K562 (cell line): ENCODE results near the gene GUK1. TPM values are rescaled to one million over a fixed set of nuclear protein-coding genes. Genes with fewer than 3 reads are reported as not detected.

Experiments used
- ATAC-seq: fragments of 200-7000 bp; cut with Tn5 transposase; 3 replicates; pipeline ENCODE4 v1.9.1; 2020; ENCODE audit warnings: moderate library complexity
- BruUV-seq: library from RNA; stranded (reverse); fragments of 400-500 nt; replicated peaks from 2 replicates; lab custom pipeline; 2021; lab: Mats Ljungman, UMichigan
- CTCF ChIA-PET: fragments of 300-600 bp; formaldehyde crosslinking; extraction: SDS; loops from one replicate; lab custom pipeline; 2021; ENCODE audit warnings: low intra/inter-chr PET ratio; lab: Yijun Ruan, JAX
- POLR2A ChIA-PET: fragments of 300-600, 350-650 bp; sonication (Branson Sonifier 250); formaldehyde crosslinking; extraction: SDS; loops from one replicate; lab custom pipeline; 2021; ENCODE audit warnings: antibody characterized with exemption, inconsistent platforms; lab: Yijun Ruan, JAX
- DNase-seq, 4 experiments: peaks; one replicate each; pipeline versions ENCODE4 v3.0.0 to v3.0.0-alpha.2; 2011 to 2018; ENCODE audit warnings: low spot score in 3 of 4, mixed read lengths in 3 of 4; ENCODE audit errors: extremely low read depth in 1 of 4
- FAIRE-seq: peaks from 2 replicates; lab custom pipeline; 2011; peaks lifted over from hg19 to GRCh38; lab: Jason Lieb, UNC
- H2AFZ ChIP-seq: 2 replicates; pipeline ENCODE4 v1.6.0; 2011; ENCODE audit warnings: low read depth, low read length, control low read depth, inconsistent platforms
- H3K27ac ChIP-seq: fragments of 200-600 bp; 3 replicates; pipeline ENCODE4 v1.8.0; 2011; ENCODE audit warnings: low read depth, mild to moderate bottlenecking, control low read depth, inconsistent platforms, low read length, moderate library complexity, mixed read lengths; ENCODE audit errors: extremely low read depth
- H3K27me3 ChIP-seq, 2 experiments: fragments of 300-600 bp in 1 of 2; 2 replicates in 1 of 2; 3 replicates in 1 of 2; pipeline versions ENCODE4 v1.6.0 to v1.8.0; 2011; ENCODE audit warnings: inconsistent platforms in 2 of 2, low read length in 2 of 2, mild to moderate bottlenecking in 1 of 2, mixed read lengths in 1 of 2, moderate library complexity in 1 of 2; ENCODE audit not compliant: control insufficient read depth in 2 of 2, insufficient read depth in 2 of 2
- H3K36me3 ChIP-seq: fragments of 300-600 bp; 3 replicates; pipeline ENCODE4 v1.8.0; 2011; ENCODE audit warnings: mild to moderate bottlenecking, low read length, inconsistent platforms; ENCODE audit not compliant: control insufficient read depth, insufficient read depth
- H3K4me1 ChIP-seq, 2 experiments: fragments of 200-600 bp in 1 of 2; replicated peaks in 1 of 2; 2 replicates in 1 of 2; 3 replicates in 1 of 2; pipeline versions ENCODE4 v1.5.1 to v1.8.0; 2011; ENCODE audit warnings: inconsistent platforms in 2 of 2, low read length in 2 of 2, mild to moderate bottlenecking in 1 of 2, mixed read lengths in 1 of 2, moderate library complexity in 1 of 2; ENCODE audit not compliant: control insufficient read depth in 2 of 2, insufficient read depth in 2 of 2
- H3K4me2 ChIP-seq: 2 replicates; pipeline ENCODE4 v1.6.1; 2011; ENCODE audit warnings: low read length, control low read depth, inconsistent platforms, mixed read lengths; ENCODE audit not compliant: insufficient read depth
- H3K4me3 ChIP-seq: fragments of 200-600 bp; sonication (generic), shearing (Covaris generic); 2 replicates; pipeline ENCODE4 v1.5.1; 2016; ENCODE audit warnings: control low read depth, inconsistent platforms
- H3K79me2 ChIP-seq: fragments of 200-600 bp; 3 replicates; pipeline ENCODE4 v1.8.0; 2011; ENCODE audit warnings: low read length, inconsistent platforms; ENCODE audit not compliant: control insufficient read depth, insufficient read depth
- H3K9ac ChIP-seq, 2 experiments: 2 replicates each; pipeline versions ENCODE4 v1.6.0 to v1.6.1; 2011; ENCODE audit warnings: low read depth in 2 of 2, low read length in 2 of 2, control low read depth in 1 of 2, inconsistent platforms in 1 of 2, mild to moderate bottlenecking in 1 of 2, mixed read lengths in 1 of 2; ENCODE audit not compliant: insufficient read depth in 1 of 2
- H3K9me1 ChIP-seq: one replicate; pipeline ENCODE4 v1.6.0; 2011; ENCODE audit warnings: inconsistent platforms, mild to moderate bottlenecking, low read length, moderate library complexity; ENCODE audit not compliant: control insufficient read depth, insufficient read depth
- H3K9me3 ChIP-seq: replicated peaks from 2 replicates; pipeline ENCODE4 v1.5.1; 2011; ENCODE audit warnings: low read depth, low read length, inconsistent platforms; ENCODE audit not compliant: control insufficient read depth, insufficient read depth
- H4K20me1 ChIP-seq: replicated peaks from 2 replicates; pipeline ENCODE4 v1.6.1; 2011; ENCODE audit warnings: low read length, inconsistent platforms, mixed read lengths; ENCODE audit not compliant: control insufficient read depth, insufficient read depth
- ATF3 ChIP-seq, 2 experiments: fragments of 450-650 bp in 1 of 2; sonication (generic) in 1 of 2; formaldehyde crosslinking in 1 of 2; IDR thresholded peaks in 1 of 2; conservative IDR thresholded peaks in 1 of 2; 2 replicates each; pipeline versions ENCODE4 v1.6.1 to v1.8.1; 2016 to 2023; ENCODE audit warnings: mild to moderate bottlenecking in 2 of 2, moderate library complexity in 2 of 2, inconsistent platforms in 1 of 2, missing genetic modification reagents in 1 of 2
- BHLHE40 ChIP-seq: IDR thresholded peaks from 2 replicates; pipeline ENCODE4 v1.6.1; 2011; ENCODE audit warnings: low read length, improper control_type of control experiment
- CBFB ChIP-seq: sonication (generic); formaldehyde crosslinking; IDR thresholded peaks from 2 replicates; pipeline ENCODE4 v1.4.0; 2020; ENCODE audit warnings: mild to moderate bottlenecking, missing genetic modification reagents
- CCNT2 ChIP-seq: IDR thresholded peaks from 2 replicates; pipeline ENCODE4 v1.6.1; 2011; ENCODE audit warnings: borderline replicate concordance, low read depth, mild to moderate bottlenecking, moderate library complexity, mixed read lengths, low read length; ENCODE audit not compliant: insufficient read length; ENCODE audit errors: extremely low read depth
- DLX4 ChIP-seq: fragments of 250-450 bp; sonication (Bioruptor Pico); IDR thresholded peaks from 2 replicates; pipeline ENCODE4 v1.6.1; 2021; ENCODE audit warnings: mild to moderate bottlenecking
- EWSR1 ChIP-seq: fragments of 450-650 bp; IDR thresholded peaks from 2 replicates; pipeline ENCODE4 v1.6.1; 2018; ENCODE audit warnings: borderline replicate concordance, mild to moderate bottlenecking, low read depth, moderate library complexity; ENCODE audit not compliant: partially characterized antibody
- FOSL1 ChIP-seq: fragments of 200-800 bp; sonication (Bioruptor generic); conservative IDR thresholded peaks from 2 replicates; pipeline ENCODE4 v1.6.1; 2016; ENCODE audit warnings: missing genetic modification characterization, missing compliant biosample characterization
- FOXA3 ChIP-seq, 2 experiments: fragments of 450-650 bp in 1 of 2; sonication (generic) in 1 of 2; formaldehyde crosslinking; IDR thresholded peaks in 1 of 2; conservative IDR thresholded peaks in 1 of 2; 2 replicates each; pipeline versions ENCODE4 v1.4.0 to v1.8.0; 2020 to 2022; ENCODE audit warnings: mild to moderate bottlenecking in 2 of 2, missing genetic modification reagents in 1 of 2
- KLF13 ChIP-seq: fragments of 450-650 bp; IDR thresholded peaks from 2 replicates; pipeline ENCODE4 v1.6.1; 2016; ENCODE audit warnings: missing genetic modification characterization, low read depth, mild to moderate bottlenecking, missing compliant biosample characterization, moderate library complexity, borderline replicate concordance
- PCBP1 ChIP-seq: fragments of 200-400 bp; formaldehyde crosslinking; IDR thresholded peaks from 2 replicates; pipeline ENCODE4 v1.6.1; 2018; ENCODE audit warnings: mild to moderate bottlenecking, low read depth, low read length; ENCODE audit not compliant: poor library complexity, severe bottlenecking
- SMC3 ChIP-seq: conservative IDR thresholded peaks from 2 replicates; pipeline ENCODE4 v1.6.1; 2011; ENCODE audit warnings: low read depth, low read length, improper control_type of control experiment; ENCODE audit not compliant: insufficient read depth
- TOE1 ChIP-seq, 2 experiments: fragments of 450-650 bp in 1 of 2; sonication (generic) in 1 of 2; formaldehyde crosslinking in 1 of 2; IDR thresholded peaks; 2 replicates each; pipeline versions ENCODE4 v1.7.1 to v1.8.0; 2016 to 2022; ENCODE audit warnings: borderline replicate concordance in 2 of 2, mild to moderate bottlenecking in 2 of 2, antibody characterized with exemption in 1 of 2, inconsistent platforms in 1 of 2, low read depth in 1 of 2, missing genetic modification reagents in 1 of 2, moderate library complexity in 1 of 2
- ZNF766 ChIP-seq: fragments of 200-800 bp; sonication (Bioruptor generic); conservative IDR thresholded peaks from 2 replicates; pipeline ENCODE4 v1.6.1; 2016; ENCODE audit warnings: missing genetic modification characterization, missing compliant biosample characterization
- WGBS: fragments of 100-300 bp; shearing (Covaris generic); methylation state at CpG from one replicate; pipeline ENCODE4 v1.1.6; 2016; ENCODE audit warnings: low coverage, mixed read lengths; ENCODE audit not compliant: insufficient coverage; ENCODE audit errors: missing lambda C conversion rate; 5-methylcytosine and 5-hydroxymethylcytosine counted together
- in situ Hi-C: fragments of 300-500 bp; cut with MboI; formaldehyde crosslinking; loops from 4 replicates; pipeline ENCODE4 v1.15.0; 2018; ENCODE audit warnings: inconsistent platforms, mixed read lengths
- intact Hi-C: fragments of 100-400 bp; cut with micrococcal nuclease; formaldehyde crosslinking; loops from 2 replicates; pipeline ENCODE4 v1.14.2; 2022
- polyA plus RNA-seq, 8 experiments: library from polyadenylated mRNA; depleted of rRNA in 4 of 8; stranded (reverse) in 5 of 8; unstranded in 3 of 8; fragments of >200 nt; fragmentation: Nextera tagmentation in 2 of 8; fragmentation: Illumina TruSeq in 1 of 8; extraction: Ambion mirVana in 2 of 8; extraction: Trizol in 1 of 8; gene quantifications; 2 replicates each; pipeline versions ENCODE4 v1.2.1 to v1.2.3, GENCODE V29; 2011 to 2014; ENCODE audit warnings: inconsistent platforms in 1 of 8, missing spikeins in 1 of 8
- total RNA-seq, 7 experiments: library from RNA; depleted of rRNA in 6 of 7; stranded (reverse); fragments of >200 nt in 6 of 7; fragmentation: Illumina TruSeq in 2 of 7; extraction: Trizol in 2 of 7; gene quantifications; 2 replicates each; pipeline versions ENCODE4 v1.2.1 to v1.2.3, GENCODE V29; 2011 to 2021; ENCODE audit warnings: low replicate concordance in 1 of 7

GUK1 gene
- total and polyA plus RNA-seq, 9 of the 15 experiments (the other 6 are each of a cell fraction or from before 2014, with no cell fraction given) = 7.0 to 331 (median 132) TPM

- TF ChIP-seq CCNT2 = no peak
- TF ChIP-seq FOSL1 (tag) = peak; percentile 66
- TF ChIP-seq FOXA3 (CRISPR knock-in tag; conservative IDR thresholded peaks at IDR 0.05 in 1 of 2, IDR thresholded peaks at IDR 0.05 in 1 of 2) = no peak
- no peak for TF ChIP-seq TOE1 (IDR thresholded peaks at IDR 0.05; ENCODE audit: borderline replicate concordance)
- TF ChIP-seq TOE1 (CRISPR knock-in tag; IDR thresholded peaks at IDR 0.05; ENCODE audit: borderline replicate concordance, low read depth) = no peak
Observed at GRCh38 chr1:228180271-228180958, 40.3 kb downstream of the GUK1 start (continued).

- intact Hi-C loops (loop anchor here (5.0 kb wide), 1 partner anchor 49 kb away; no protein-coding TSS in a partner anchor), in situ Hi-C loops (no loop called here)
- H3K4me2 ChIP-seq = no peak overlapping the region
- no peak overlapping the region for H2AFZ ChIP-seq
- H3K27ac ChIP-seq = no peak overlapping the region
- H3K4me3 ChIP-seq = no peak overlapping the region
- H3K9ac ChIP-seq = no peak overlapping the region
- H3K9me1 ChIP-seq = no peaks in the 10 kb centered on the region
- no TSS peak for BruUV-seq
- ATAC-seq (no peak), DNase-seq (no peak), FAIRE-seq (no peak)
- H3K4me1 ChIP-seq = peaks cover 22 to 24% of the 10 kb centered on the region in 2 experiments; a peak in 4 of 5 replicates
- no peaks in the 10 kb centered on the region for H3K27me3 ChIP-seq
- no peaks in the 10 kb centered on the region for H3K79me2 ChIP-seq
- no peaks in the 10 kb centered on the region for H3K36me3 ChIP-seq
- ChIA-PET CTCF (no interaction called here), POLR2A (interaction anchor here (0.6 kb wide), 1 partner anchor 30 kb away, joined by 3 read pairs; no protein-coding TSS in a partner anchor)
- 0 out of 2 replicates have a peak, but pooled peaks cover 4% of the 10 kb centered on the region for H4K20me1 ChIP-seq
- WGBS = 65% methylated on average over 7 of the region's 7 CpGs
- H3K9me3 ChIP-seq = no peaks in the 10 kb centered on the region
- TF ChIP-seq BHLHE40 = no peak
- TF ChIP-seq KLF13 (tag) = no peak
- TF ChIP-seq DLX4 (CRISPR knock-in tag) = no peak
- TF ChIP-seq CBFB (CRISPR knock-in tag) = no peak
- no peak for TF ChIP-seq SMC3
- TF ChIP-seq PCBP1 = no peak
- no peak for TF ChIP-seq EWSR1
- TF ChIP-seq ZNF766 (CRISPR knock-in tag) = no peak
- TF ChIP-seq ATF3 (IDR thresholded peaks at IDR 0.05) = no peak
- TF ChIP-seq ATF3 (CRISPR knock-in tag; conservative IDR thresholded peaks at IDR 0.05) = no peak
Observed at GRCh38 chr1:228180959-228181644, 41.0 kb downstream of the GUK1 start.
